HepG2 (cell line): ENCODE data around the gene TEX19. TPM values are rescaled to one million over a fixed set of nuclear protein-coding genes. Genes with fewer than 3 reads are reported as not detected.
A peak's percentile ranks its signal among the peaks of the same experiment; 100 is the strongest.

Experiments used
- ARNT ChIP-seq: fragments of 450-650 bp; IDR thresholded peaks from 2 replicates; pipeline ENCODE4 v1.6.1; 2017
- CAMTA2 ChIP-seq: sonication (generic); formaldehyde crosslinking; IDR thresholded peaks from 2 replicates; pipeline ENCODE4 v1.4.0; 2020; ENCODE audit warnings: mild to moderate bottlenecking, missing genetic modification reagents, borderline replicate concordance
- CBX5 ChIP-seq: sonication (generic); formaldehyde crosslinking; IDR thresholded peaks from 2 replicates; pipeline ENCODE4 v1.4.0; 2020; ENCODE audit warnings: missing genetic modification reagents, borderline replicate concordance
- NFE2L2 ChIP-seq: fragments of 150-350 bp; IDR thresholded peaks from 2 replicates; pipeline ENCODE4 v1.6.1; 2014; ENCODE audit warnings: low read length
- NFKB2 ChIP-seq: sonication (generic); formaldehyde crosslinking; IDR thresholded peaks from 2 replicates; pipeline ENCODE4 v1.4.0; 2020; ENCODE audit warnings: missing genetic modification reagents, borderline replicate concordance
- THAP11 ChIP-seq: IDR thresholded peaks from 2 replicates; pipeline ENCODE4 v1.6.1; 2016; ENCODE audit warnings: missing biosample characterization, missing genetic modification reagents
- TMF1 ChIP-seq: sonication (generic); formaldehyde crosslinking; IDR thresholded peaks from 2 replicates; pipeline ENCODE4 v1.8.1; 2022; ENCODE audit warnings: low read depth, missing genetic modification reagents
- ZNF451 ChIP-seq: sonication (generic); formaldehyde crosslinking; IDR thresholded peaks from 2 replicates; pipeline ENCODE4 v1.5.0; 2020; ENCODE audit warnings: mild to moderate bottlenecking, missing genetic modification reagents
- ZNF83 ChIP-seq: sonication (generic); formaldehyde crosslinking; IDR thresholded peaks from 2 replicates; pipeline ENCODE4 v1.4.0; 2020; ENCODE audit warnings: missing genetic modification reagents, mild to moderate bottlenecking, borderline replicate concordance
- ZSCAN31 ChIP-seq: sonication (generic); formaldehyde crosslinking; IDR thresholded peaks from 2 replicates; pipeline ENCODE4 v1.5.0; 2020; ENCODE audit warnings: low read depth, mild to moderate bottlenecking, missing genetic modification reagents
- polyA plus RNA-seq, 8 experiments: library from polyadenylated mRNA; depleted of rRNA in 3 of 8; stranded (reverse) in 7 of 8; unstranded in 1 of 8; fragments of >200 nt; fragmentation: Illumina TruSeq in 4 of 8; extraction: Trizol in 4 of 8; gene quantifications; 2 replicates each; pipeline versions ENCODE4 v1.2.1 to v1.2.3, GENCODE V29; 2011 to 2016; ENCODE audit warnings: low read depth in 4 of 8, missing spikeins in 1 of 8, mixed read lengths in 1 of 8; ENCODE audit not compliant: insufficient read depth in 1 of 8
- total RNA-seq, 5 experiments: library from RNA; depleted of rRNA; stranded (reverse); fragments of >200 nt; fragmentation: Illumina TruSeq; extraction: Trizol; gene quantifications; 2 replicates each; pipeline ENCODE4 v1.2.3, GENCODE V29; 2016; ENCODE audit warnings: low read depth in 1 of 5
- TF ChIP-seq, protein P1 (sequence below): sonication (generic); formaldehyde crosslinking; IDR thresholded peaks from 2 replicates; pipeline ENCODE4 v1.4.0; 2020; ENCODE audit warnings: missing genetic modification reagents, borderline replicate concordance
- TF ChIP-seq, protein P2 (sequence below): IDR thresholded peaks from 2 replicates; pipeline ENCODE4 v1.6.1; 2016; ENCODE audit warnings: mild to moderate bottlenecking, missing biosample characterization, missing genetic modification reagents
- TF ChIP-seq, protein P3 (sequence below): sonication (generic); formaldehyde crosslinking; IDR thresholded peaks from 2 replicates; pipeline ENCODE4 v1.5.0; 2020; ENCODE audit warnings: missing genetic modification reagents
- TF ChIP-seq, protein P4 (sequence below): sonication (generic); formaldehyde crosslinking; IDR thresholded peaks from 2 replicates; pipeline ENCODE4 v1.4.0; 2020; ENCODE audit warnings: missing genetic modification reagents
- TF ChIP-seq, protein P5 (sequence below): sonication (generic); formaldehyde crosslinking; IDR thresholded peaks from 2 replicates; pipeline ENCODE4 v1.5.0; 2020; ENCODE audit warnings: missing genetic modification reagents, mild to moderate bottlenecking, borderline replicate concordance
- TF ChIP-seq, protein P6 (sequence below): sonication (generic); formaldehyde crosslinking; IDR thresholded peaks from 2 replicates; pipeline ENCODE4 v1.4.0; 2020; ENCODE audit warnings: mild to moderate bottlenecking, missing genetic modification reagents

TEX19 gene
- total and polyA plus RNA-seq, 2 of the 13 experiments (the other 11 are each of a cell fraction or from before 2014, with no cell fraction given), result 1.3 to 6.0 TPM

DNA sequence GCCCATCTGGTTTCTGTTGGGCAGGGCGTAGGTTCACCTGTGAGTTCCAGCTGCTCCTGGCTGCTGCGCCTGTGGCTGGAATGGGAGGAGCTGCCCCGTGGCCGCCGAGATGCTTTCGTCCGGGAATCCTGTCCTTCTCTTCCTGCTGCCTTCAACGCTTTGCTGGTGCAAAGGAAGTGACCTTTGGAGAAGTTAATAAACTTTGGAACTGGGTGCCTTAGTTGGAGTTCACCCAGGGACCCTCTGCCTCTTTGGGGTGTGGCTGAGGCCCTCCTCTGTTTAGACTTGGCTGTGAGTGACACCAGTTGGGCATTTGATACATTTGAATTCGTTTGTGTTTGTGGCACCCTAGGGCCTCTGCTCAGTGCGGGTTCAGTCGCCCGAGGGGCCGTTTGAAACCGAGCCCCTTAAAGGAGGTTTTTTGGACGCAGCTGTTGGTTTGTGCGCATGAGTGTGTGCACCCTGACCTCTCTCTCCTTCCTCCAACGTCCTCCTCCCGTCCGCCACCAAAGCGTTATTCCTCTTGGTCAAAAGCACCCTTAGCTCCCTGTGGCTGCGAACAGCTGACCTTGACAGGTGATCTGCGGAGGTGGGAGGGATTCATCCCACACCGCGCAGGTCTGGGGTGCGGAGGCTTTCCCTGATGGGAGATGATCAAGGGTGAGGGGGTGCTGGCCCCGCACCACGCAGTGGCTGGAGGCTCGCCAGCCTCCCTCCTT is 16.5 kb upstream of the TEX19 start (continued):
- TF ChIP-seq, protein P1, sequence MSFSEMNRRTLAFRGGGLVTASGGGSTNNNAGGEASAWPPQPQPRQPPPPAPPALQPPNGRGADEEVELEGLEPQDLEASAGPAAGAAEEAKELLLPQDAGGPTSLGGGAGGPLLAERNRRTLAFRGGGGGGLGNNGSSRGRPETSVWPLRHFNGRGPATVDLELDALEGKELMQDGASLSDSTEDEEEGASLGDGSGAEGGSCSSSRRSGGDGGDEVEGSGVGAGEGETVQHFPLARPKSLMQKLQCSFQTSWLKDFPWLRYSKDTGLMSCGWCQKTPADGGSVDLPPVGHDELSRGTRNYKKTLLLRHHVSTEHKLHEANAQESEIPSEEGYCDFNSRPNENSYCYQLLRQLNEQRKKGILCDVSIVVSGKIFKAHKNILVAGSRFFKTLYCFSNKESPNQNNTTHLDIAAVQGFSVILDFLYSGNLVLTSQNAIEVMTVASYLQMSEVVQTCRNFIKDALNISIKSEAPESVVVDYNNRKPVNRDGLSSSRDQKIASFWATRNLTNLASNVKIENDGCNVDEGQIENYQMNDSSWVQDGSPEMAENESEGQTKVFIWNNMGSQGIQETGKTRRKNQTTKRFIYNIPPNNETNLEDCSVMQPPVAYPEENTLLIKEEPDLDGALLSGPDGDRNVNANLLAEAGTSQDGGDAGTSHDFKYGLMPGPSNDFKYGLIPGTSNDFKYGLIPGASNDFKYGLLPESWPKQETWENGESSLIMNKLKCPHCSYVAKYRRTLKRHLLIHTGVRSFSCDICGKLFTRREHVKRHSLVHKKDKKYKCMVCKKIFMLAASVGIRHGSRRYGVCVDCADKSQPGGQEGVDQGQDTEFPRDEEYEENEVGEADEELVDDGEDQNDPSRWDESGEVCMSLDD (CRISPR knock-in tag), result no peak
- TF ChIP-seq, protein P2, sequence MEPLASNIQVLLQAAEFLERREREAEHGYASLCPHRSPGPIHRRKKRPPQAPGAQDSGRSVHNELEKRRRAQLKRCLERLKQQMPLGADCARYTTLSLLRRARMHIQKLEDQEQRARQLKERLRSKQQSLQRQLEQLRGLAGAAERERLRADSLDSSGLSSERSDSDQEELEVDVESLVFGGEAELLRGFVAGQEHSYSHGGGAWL (CRISPR knock-in tag), result no peak
- TF ChIP-seq, protein P3, sequence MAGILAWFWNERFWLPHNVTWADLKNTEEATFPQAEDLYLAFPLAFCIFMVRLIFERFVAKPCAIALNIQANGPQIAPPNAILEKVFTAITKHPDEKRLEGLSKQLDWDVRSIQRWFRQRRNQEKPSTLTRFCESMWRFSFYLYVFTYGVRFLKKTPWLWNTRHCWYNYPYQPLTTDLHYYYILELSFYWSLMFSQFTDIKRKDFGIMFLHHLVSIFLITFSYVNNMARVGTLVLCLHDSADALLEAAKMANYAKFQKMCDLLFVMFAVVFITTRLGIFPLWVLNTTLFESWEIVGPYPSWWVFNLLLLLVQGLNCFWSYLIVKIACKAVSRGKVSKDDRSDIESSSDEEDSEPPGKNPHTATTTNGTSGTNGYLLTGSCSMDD, result no peak
- TF ChIP-seq NFE2L2 (no peak), TMF1 (CRISPR knock-in tag) (no peak), ZSCAN31 (CRISPR knock-in tag) (0 out of 2 replicates have a peak, but pooled peaks have one; percentile 40), THAP11 (CRISPR knock-in tag) (no peak), CBX5 (CRISPR knock-in tag) (peak; percentile 14; the same call in 1 of the 2 replicates), CAMTA2 (CRISPR knock-in tag) (0 out of 2 replicates have a peak, but pooled peaks have one; percentile 60), ARNT (no peak), ZNF451 (CRISPR knock-in tag) (no peak), NFKB2 (CRISPR knock-in tag) (no peak), ZNF83 (CRISPR knock-in tag) (no peak)
- TF ChIP-seq, protein P4, sequence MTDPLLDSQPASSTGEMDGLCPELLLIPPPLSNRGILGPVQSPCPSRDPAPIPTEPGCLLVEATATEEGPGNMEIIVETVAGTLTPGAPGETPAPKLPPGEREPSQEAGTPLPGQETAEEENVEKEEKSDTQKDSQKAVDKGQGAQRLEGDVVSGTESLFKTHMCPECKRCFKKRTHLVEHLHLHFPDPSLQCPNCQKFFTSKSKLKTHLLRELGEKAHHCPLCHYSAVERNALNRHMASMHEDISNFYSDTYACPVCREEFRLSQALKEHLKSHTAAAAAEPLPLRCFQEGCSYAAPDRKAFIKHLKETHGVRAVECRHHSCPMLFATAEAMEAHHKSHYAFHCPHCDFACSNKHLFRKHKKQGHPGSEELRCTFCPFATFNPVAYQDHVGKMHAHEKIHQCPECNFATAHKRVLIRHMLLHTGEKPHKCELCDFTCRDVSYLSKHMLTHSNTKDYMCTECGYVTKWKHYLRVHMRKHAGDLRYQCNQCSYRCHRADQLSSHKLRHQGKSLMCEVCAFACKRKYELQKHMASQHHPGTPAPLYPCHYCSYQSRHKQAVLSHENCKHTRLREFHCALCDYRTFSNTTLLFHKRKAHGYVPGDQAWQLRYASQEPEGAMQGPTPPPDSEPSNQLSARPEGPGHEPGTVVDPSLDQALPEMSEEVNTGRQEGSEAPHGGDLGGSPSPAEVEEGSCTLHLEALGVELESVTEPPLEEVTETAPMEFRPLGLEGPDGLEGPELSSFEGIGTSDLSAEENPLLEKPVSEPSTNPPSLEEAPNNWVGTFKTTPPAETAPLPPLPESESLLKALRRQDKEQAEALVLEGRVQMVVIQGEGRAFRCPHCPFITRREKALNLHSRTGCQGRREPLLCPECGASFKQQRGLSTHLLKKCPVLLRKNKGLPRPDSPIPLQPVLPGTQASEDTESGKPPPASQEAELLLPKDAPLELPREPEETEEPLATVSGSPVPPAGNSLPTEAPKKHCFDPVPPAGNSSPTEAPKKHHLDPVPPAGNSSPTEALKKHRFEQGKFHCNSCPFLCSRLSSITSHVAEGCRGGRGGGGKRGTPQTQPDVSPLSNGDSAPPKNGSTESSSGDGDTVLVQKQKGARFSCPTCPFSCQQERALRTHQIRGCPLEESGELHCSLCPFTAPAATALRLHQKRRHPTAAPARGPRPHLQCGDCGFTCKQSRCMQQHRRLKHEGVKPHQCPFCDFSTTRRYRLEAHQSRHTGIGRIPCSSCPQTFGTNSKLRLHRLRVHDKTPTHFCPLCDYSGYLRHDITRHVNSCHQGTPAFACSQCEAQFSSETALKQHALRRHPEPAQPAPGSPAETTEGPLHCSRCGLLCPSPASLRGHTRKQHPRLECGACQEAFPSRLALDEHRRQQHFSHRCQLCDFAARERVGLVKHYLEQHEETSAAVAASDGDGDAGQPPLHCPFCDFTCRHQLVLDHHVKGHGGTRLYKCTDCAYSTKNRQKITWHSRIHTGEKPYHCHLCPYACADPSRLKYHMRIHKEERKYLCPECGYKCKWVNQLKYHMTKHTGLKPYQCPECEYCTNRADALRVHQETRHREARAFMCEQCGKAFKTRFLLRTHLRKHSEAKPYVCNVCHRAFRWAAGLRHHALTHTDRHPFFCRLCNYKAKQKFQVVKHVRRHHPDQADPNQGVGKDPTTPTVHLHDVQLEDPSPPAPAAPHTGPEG (CRISPR knock-in tag), result 0 out of 2 replicates have a peak, but pooled peaks have one; percentile 16
- TF ChIP-seq, protein P5, sequence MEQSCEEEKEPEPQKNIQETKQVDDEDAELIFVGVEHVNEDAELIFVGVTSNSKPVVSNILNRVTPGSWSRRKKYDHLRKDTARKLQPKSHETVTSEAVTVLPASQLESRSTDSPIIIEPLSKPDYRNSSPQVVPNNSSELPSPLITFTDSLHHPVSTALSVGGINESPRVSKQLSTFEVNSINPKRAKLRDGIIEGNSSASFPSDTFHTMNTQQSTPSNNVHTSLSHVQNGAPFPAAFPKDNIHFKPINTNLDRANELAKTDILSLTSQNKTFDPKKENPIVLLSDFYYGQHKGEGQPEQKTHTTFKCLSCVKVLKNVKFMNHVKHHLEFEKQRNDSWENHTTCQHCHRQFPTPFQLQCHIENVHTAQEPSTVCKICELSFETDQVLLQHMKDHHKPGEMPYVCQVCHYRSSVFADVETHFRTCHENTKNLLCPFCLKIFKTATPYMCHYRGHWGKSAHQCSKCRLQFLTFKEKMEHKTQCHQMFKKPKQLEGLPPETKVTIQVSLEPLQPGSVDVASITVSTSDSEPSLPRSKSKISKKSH, result no peak
- TF ChIP-seq, protein P6, sequence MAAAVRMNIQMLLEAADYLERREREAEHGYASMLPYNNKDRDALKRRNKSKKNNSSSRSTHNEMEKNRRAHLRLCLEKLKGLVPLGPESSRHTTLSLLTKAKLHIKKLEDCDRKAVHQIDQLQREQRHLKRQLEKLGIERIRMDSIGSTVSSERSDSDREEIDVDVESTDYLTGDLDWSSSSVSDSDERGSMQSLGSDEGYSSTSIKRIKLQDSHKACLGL (CRISPR knock-in tag), result no peak
